ENCODE data around the gene NAIF1. TPM values are rescaled to one million over a fixed set of nuclear protein-coding genes. Genes with fewer than 3 reads are reported as not detected.

NAIF1 gene
- total and polyA plus RNA-seq, 10 of the 15 experiments (the other 5 are each of a cell fraction or from before 2014, with no cell fraction given), result 2.4 to 14.2 (median 7.1) TPM

DNA sequence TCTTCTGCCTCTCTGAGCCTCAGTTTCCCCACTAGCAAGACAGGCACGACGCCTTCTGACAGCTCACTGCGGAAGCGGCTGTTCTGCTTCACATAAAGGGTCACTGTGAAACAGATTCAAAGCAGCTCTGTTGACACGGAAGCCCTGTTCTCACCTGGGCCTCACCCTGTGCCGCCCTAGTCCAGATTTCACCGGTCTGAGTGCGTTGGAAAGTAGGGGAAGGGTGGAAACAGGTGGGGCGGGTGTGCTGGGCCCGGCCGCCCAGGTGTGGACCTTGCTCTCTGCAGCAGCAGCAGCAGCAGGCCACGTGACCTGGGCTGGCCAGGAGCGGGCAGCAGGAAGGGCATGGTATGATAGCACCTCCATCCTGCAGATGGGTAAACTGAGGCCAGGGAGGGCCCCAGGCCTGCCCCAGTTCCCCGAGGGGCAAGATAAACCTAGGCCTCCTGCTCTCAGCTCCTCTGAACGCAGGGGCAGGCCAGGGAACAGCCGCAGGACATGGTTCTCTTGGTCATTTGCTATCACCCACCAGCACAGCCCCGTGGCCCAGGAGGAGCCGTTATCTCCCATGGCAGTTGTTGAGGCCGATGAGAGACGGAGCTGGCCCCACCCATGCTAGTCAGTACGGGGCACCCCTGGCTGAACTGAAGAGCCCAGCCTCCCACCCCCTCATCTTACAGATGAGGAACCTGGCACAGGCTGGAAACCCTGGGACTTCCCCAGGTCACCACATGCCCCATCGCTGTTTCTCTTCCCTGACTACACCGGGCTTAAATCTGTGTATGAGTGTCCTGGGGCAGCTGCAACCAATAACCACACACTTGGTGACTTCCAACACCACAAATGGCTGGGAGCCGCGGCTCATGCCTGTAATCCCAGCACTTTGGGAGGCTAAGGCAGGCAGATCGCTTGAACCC, 48.3 kb upstream of the NAIF1 start (continued):
- TF ChIP-seq, protein P1, sequence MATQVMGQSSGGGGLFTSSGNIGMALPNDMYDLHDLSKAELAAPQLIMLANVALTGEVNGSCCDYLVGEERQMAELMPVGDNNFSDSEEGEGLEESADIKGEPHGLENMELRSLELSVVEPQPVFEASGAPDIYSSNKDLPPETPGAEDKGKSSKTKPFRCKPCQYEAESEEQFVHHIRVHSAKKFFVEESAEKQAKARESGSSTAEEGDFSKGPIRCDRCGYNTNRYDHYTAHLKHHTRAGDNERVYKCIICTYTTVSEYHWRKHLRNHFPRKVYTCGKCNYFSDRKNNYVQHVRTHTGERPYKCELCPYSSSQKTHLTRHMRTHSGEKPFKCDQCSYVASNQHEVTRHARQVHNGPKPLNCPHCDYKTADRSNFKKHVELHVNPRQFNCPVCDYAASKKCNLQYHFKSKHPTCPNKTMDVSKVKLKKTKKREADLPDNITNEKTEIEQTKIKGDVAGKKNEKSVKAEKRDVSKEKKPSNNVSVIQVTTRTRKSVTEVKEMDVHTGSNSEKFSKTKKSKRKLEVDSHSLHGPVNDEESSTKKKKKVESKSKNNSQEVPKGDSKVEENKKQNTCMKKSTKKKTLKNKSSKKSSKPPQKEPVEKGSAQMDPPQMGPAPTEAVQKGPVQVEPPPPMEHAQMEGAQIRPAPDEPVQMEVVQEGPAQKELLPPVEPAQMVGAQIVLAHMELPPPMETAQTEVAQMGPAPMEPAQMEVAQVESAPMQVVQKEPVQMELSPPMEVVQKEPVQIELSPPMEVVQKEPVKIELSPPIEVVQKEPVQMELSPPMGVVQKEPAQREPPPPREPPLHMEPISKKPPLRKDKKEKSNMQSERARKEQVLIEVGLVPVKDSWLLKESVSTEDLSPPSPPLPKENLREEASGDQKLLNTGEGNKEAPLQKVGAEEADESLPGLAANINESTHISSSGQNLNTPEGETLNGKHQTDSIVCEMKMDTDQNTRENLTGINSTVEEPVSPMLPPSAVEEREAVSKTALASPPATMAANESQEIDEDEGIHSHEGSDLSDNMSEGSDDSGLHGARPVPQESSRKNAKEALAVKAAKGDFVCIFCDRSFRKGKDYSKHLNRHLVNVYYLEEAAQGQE (IDR thresholded peaks at IDR 0.05; ENCODE audit: low read depth, low read length), result no peak
- TF ChIP-seq, protein P2, sequence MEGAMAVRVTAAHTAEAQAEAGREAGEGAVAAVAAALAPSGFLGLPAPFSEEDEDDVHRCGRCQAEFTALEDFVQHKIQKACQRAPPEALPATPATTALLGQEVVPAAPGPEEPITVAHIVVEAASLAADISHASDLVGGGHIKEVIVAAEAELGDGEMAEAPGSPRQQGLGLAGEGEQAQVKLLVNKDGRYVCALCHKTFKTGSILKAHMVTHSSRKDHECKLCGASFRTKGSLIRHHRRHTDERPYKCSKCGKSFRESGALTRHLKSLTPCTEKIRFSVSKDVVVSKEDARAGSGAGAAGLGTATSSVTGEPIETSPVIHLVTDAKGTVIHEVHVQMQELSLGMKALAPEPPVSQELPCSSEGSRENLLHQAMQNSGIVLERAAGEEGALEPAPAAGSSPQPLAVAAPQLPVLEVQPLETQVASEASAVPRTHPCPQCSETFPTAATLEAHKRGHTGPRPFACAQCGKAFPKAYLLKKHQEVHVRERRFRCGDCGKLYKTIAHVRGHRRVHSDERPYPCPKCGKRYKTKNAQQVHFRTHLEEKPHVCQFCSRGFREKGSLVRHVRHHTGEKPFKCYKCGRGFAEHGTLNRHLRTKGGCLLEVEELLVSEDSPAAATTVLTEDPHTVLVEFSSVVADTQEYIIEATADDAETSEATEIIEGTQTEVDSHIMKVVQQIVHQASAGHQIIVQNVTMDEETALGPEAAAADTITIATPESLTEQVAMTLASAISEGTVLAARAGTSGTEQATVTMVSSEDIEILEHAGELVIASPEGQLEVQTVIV (IDR thresholded peaks at IDR 0.05; ENCODE audit: borderline replicate concordance, partially characterized antibody), result no peak
- TF ChIP-seq MYB (IDR thresholded peaks at IDR 0.05; ENCODE audit: borderline replicate concordance, low read depth, low read length), result no peak
